HG02763 (cell line): Measurements from ENCODE around the gene HAPSTR1.

Source experiments
- ATAC-seq: cut with Tn5 transposase; IDR thresholded peaks from one replicate; pipeline ENCODE4 v1.9.1; 2021; ENCODE audit warnings: mild to moderate bottlenecking, moderate library complexity; ENCODE audit not compliant: unreplicated experiment

Gene HAPSTR1

DNA sequence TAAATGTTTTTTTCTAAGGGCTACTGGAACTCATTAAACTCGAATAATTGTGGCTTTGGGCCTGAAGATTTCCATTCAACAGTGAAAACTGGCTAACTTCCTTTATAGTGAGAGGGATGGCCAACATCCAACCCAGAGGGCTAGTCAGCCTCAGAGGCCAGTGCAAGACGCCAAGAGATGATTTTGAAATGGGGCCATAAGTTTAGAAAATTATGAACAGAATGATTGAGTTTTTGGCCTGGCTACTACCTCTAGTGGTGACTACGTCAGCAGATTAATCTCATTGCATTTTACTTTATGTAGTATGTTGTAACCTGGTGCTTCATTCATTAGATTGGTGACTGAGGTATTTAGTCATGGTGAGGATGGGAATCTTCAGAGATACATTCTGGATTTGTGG is 28.4 kb downstream of the HAPSTR1 start:
- no peak for ATAC-seq

DNA sequence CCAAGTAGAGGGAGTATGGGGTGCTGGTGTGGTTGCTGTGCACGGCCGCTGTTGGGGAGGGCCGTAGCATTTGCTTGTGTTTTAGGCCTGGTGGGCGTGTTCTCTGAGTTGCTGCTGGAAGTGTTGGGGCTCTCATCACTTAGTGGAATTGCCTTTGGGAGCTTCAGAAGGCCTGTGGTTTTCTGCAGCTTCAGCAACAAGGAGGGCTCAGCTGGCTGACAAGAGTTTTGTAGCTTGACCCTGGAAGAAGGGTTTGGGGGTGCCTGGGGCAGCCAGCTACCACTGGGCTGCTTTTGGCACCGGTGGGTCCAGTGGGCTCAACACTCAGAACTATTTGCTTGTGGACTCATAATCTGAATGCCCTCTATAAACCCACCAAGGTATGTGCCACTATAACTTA is 30.9 kb downstream of the HAPSTR1 start:
- ATAC-seq: no peak

DNA sequence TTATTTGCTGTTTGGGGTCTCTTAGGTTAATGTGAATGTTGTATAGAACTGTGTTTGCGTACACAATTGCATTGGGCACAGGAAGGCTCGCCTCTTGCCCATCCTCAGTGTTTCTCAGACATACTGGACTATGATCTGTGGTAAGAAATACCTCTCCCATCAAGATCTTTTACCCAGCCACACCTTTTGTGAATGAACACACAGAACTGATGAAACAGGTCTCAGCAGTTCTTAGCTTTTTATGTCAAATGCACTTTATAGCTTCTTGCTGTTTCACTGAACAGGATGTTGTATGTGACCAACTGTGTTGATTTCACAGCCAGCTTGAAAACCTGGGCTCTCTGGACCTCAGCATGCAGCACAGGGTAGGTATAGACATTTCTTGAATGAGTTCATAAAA is 31.5 kb downstream of the HAPSTR1 start:
- ATAC-seq: no peak

DNA sequence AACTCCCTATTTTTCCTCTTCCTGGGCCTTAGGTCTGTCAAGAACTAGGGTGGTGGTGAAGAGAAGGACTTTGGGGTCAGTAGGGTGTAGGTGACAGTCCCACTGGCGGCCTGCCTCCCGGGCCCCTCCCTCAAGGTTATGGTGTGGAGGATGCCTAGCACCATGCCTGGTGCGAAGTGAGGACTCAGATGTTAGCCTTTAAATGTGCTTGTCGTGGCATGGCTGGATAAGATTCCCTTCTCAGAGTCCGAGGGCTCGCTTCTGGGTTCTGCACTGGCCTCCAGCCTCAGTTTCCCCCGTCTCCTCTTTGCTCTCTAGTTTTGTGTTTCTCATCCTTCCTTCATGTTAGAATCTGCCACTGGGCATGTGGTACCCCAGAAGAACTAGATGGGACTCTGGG is 32.0 kb downstream of the HAPSTR1 start:
- ATAC-seq: no peak

DNA sequence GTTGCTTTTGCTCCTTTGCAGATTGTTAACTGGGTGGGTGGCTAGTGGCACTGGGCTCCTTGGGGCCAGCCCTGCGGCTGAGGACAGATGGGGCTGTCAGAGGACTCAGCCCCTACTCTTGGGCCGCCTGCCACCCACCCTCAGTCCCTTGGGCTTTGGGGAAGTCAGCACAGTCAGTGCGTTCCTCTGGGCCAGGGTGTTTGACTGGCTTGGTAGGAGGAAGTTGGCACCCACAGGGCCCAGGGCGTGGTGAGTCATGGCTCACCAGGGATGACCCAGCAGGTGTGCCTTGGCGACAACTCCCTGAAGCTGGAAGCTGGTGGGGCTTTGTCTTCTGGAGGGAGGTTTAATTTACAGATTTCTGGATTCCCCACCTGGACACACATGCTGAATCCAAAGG is 32.4 kb downstream of the HAPSTR1 start:
- peak; percentile 40 for ATAC-seq

DNA sequence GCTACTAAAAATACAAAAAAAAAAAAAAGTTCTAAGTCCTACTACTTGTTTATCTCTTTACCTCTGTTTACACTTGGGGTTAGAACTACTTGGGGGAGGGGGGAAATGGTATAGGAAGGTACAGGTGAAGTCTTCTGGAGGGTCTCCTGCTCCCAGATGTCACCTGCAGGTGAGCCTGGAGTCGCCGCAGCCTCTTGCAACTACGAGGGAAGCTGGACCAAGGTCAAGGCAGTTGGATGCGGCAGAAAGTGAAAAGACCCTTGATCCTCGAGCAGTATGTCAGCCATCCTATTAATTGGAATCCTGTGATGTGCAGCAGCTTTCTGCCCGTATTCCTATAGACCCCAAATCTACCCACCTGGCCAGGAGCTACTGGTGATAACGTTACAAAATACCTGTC is 33.0 kb downstream of the HAPSTR1 start:
- no peak for ATAC-seq

DNA sequence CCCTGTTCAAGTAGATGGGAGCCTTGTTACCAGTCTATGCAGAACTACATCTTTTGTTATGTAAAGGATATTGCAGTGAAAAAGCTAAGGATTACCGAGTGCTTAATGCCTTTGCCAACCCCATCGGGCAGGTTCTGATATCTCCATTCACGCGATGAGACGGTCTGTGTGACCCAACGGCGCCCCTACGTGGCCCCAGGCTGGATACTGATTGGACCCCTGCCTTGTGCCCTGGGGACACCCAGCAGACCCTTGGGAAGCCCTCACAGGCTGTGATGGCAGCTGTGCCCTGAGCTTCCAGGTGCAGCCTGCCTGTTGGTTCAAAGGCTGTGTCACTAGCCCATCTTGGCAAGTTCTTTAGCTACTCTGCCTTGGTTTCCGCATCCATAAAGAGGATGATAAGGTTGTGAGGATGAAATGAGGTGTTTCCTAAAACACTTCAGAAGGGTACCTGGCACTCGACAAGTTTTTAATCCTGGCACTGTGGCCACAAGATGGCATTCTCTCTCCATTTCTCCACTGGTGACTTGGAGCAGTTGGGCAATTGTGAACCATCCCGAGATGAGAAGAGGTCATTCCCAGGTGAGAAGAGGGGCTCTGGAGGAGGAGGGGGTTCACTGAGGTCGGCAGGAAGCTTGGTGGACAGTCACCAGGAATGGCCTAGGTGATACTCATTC is 33.6 kb downstream of the HAPSTR1 start:
- no peak for ATAC-seq

DNA sequence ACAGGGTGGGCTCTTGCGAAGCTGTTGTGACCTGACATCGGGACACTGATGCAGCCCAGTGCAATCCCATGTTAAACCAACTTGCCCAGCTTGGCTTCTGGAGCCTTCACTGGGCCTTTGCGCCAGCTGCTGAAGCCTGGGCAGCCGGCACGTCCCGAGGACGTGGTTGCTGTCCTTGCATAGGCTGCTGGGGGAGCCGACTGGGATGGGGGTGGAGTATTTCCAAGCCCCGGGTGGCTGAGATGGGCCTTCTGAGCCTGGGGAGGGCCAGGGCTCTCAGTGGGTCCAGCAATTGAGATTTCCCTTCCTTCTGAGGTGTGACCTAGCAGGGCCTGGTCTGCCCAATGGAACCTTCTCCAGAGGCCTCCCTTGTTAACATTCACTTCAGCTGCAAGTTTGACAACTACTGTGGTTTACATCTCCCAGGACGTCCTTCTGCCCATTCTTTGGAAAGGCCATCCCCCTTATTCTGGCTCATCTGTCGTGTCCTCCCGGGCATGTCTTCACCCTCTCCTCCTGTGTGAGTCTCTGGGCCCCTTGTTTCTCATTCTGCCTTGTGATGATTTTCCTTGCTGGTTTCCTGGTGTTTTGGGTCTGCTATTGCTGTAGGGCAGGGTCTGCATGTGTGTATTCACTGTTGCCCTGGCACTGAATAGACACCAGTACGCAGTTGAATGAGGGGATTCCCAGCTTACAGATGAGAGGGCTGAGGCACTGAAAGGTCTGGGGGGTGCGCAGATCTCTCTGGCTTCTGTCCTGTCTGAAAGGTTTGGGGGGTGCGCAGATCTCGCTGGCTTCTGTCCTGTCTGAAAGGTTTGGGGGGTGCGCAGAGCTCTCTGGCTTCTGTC is 34.4 kb downstream of the HAPSTR1 start:
- ATAC-seq: no peak

DNA sequence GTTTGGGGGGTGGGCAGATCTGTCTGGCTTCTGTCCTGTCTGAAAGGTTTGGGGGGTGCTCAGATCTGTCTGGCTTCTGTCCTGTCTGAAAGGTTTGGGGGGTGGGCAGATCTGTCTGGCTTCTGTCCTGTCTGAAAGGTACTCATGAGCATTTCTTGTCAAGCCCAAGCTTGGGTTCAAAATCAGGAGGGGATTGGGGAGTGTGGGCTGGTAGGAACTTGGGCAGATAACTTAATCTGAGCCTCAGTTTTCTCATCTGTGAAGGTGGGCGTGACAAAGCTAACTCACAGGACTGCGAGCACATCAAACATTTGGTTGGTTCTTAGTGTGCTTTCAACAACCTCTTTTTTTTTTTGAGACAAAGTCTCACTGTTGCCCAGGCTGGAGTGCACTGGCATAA is 35.2 kb downstream of the HAPSTR1 start:
- ATAC-seq: no peak

DNA sequence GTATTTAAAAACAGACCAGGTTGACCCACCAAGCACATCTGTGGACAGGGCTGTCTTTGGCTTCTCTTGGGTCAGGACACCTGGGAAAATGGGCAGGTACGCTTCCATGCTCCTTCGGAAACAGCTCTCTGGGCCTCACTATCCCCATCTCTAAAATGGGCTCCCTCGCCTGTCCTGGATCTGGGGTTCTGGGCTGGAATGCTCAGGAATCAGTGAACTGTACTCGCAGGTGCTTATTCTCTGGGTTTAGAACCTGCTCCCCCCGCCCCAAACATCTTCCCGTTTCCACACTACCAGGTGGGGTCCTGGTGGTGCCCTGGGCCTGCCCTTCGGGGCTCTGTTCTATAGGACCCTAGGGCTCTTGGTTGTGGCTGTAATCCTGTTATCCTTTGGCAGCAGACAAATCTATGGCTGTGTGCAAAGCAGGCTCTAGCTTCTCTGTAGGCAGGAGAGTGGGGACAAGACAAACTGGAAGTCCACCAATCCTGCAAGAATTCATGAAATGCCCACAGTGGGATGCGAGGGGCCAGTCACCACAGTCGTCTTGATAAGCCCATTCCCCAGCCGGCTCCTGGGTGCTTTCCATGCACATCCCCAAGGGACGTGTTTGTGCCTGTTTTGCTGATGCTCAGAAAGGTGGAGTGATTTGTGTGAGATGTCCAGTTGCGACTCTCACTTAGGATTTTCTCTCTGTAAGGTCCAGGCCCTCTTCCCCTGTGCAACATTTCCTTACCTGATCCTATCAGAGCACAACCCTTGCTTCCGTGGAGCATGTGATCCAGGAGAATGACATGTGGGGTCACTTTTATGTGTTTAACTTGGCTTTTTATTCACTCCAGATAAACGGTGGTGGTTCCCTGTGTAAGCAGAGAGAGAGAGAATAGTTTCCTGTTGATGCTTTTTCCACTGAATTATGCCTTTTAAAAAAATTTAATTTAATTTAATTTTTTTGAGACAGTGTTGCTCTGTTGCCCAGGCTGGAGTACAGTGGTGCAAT is 37.2 kb downstream of the HAPSTR1 start:
- ATAC-seq: no peak

DNA sequence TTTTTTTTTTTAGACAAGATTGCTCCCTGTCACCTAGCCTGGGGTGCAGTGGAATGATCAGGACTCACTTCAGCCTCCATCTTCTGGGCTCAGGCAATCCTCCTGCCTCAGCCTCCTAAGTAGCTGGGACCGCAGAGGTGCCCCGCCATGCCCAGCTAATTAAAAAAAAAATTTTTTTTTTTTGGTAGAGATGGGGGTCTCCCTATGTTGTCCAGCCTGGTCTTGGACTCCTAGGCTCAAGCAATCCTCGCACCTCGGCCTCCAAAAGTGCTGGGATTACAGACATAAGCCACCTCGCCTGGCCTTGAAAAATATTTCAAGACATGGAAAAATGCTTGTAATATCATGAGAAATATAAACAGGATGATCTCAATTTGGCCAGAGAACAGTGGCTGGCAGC is 42.9 kb downstream of the HAPSTR1 start:
- no peak for ATAC-seq

DNA sequence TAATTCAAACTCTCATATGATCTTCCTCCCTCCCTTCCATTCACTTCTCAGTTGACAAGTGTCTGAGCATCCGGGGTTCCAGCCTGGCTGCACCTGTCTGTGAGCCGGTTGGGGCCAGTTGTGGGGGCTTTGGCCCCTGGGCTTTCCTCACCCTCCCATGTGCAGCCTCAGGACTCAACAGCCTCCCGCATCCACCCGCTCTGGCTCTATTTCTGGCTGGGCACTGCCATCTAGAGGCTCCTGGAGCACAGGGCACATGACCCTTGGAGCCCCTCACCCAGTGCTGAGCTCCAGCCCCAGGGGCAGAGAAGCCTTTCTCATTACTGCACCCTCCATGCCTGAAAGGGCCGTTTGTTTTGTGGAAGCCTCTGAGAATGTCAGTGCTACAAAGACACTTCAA is 43.3 kb downstream of the HAPSTR1 start:
- no peak for ATAC-seq

DNA sequence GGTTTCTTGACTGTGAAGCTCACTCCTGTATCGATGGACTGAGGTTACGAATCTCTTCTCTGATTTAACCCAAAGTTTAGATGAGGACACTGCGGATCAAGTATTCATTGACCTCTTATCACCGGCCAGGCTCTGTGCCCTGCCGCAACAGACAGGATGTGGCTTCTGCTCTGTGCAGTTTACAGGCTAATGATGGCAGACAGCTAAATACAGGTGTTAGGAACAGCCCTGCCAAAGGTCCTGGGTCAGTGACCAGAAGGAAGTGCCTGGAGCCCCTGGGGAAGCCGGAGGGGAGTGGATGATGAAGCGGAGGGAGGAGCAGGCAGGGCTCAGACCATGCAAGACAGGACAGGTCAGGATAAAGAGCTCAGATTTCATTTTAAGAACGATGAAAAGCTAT is 44.4 kb downstream of the HAPSTR1 start:
- peak; percentile 69 for ATAC-seq

DNA sequence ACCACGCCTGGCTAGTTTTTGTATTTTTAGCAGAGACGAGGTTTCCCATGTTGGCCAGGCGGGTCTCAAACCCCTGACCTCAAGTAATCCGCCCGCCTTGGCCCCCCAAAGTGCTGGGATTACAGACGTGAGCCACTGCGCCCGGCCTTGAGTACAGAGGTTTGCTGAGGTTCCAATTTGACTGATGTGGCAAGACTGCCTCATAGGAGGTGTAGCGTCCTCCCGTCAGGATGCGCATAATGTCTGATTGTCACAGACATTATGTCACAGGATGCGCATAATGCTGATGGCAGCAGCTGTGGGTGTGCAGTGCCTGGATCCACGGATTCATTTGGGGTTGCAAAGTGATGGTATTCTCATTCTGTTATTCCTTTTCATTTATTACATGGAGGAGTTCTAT is 45.2 kb downstream of the HAPSTR1 start:
- no peak for ATAC-seq

DNA sequence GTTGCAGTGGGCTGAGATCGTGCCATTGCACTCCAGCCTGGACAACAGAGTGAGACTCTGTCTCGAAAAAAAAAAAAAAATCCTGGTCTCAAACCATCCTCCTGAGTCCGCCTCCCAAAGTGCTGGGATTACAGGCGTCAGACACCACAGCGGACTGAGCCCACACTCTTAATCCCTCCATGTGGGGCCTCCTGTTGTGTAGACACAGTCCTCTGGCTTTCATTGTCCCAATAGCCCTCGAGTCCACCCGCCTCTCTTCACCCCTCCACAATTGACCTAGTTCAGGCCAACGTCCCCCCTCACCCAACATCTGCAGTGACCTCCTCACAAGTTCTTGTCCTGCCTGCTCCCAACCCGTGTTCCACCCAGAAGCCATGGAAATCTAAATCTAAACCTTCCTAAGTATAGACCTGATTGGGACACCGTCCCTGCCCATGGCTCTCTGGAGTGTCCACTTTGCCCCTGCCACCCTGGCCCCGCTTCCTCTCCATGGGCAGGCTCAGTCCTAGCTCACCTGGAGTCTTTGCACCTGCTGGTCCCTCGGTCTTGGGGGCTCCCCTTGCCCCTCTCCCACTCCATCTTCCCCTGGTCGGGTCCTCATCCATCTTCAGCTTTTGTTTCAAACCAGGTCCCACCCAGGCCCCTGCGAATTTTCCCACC is 46.7 kb downstream of the HAPSTR1 start:
- ATAC-seq: no peak

DNA sequence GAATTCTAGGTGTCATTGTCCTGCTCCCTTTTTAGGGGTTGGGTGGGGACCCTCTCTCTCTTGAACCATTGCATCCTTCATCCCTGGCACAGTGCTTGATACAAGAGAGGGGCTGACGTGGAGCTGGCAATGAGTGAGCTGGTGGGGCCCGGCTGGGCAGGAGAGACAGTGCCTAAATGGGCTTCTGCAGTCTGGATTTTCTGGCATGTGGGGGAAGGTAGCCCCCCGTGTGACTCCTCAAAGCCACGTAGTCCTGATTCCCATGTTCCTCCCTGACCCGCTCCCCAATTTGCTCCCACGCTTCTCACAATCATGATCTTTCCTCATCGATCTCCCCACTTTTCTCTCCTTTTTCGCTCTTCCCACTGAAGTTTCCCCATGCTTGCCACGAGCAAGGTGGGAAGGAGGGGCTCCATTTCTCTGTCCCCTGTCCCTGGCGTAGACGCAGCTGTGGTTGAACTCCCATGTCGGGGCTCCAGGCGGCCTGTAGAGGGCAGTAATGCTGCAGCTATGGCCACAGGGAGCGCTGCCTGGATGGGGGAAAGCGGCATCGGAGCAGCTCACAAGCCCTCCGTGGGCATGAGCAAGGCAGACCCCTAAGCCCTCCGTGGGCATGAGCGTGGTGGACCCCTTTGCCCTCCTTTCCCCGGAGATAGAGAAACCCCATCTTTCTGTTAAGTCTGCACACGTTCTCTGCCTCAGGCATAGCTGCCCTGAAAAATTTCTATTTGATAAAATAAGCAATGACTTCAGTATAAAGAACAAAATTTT is 47.5 kb downstream of the HAPSTR1 start:
- ATAC-seq: no peak

DNA sequence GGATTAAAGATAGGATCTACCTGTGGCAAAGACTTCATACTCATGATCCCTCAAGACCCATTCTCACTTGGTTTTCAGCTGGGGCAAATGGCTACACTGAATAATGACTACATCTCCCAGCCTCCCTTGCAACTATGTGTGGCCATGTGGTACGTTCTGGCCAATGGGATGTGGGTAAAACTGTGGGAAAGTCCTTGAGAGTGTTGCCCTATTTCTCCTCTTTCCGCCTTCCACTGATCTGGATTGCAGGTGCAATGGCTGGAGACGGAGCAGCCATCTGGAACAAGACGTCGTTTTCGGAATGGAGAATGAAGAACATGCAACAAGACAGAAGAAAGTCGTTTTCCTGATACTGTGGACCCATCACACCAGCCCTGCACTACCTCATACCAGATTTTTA is 48.5 kb downstream of the HAPSTR1 start:
- ATAC-seq: no peak
